GM12874 (cell line): Measurements from ENCODE around the gene COQ5.

Experiments used
- CTCF ChIP-seq: IDR thresholded peaks from 2 replicates; pipeline ENCODE4 v1.5.1; 2011; ENCODE audit warnings: low read depth, mild to moderate bottlenecking, control low read depth, low read length, moderate library complexity; ENCODE audit not compliant: insufficient read depth

COQ5 gene

DNA sequence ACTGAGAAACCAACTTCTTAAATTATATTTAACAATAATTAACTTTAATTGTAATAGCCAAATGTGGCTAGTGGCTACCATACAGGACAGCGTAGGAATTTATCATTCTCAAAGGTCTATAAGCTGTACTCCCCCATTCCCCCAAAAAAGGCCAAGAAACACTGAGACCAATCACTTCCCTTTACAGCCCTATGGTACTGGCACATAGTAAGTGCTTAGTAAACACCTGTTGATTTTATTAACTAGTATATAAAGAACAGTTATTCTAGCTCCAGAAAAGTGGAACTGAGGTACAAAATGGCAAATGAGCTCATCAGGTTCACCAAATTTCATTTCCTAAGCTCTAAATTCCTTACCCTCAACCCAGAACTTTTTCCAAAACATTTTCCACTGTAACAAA lies 53.3 kb downstream of the COQ5 start:
- no peak for TF ChIP-seq CTCF

DNA sequence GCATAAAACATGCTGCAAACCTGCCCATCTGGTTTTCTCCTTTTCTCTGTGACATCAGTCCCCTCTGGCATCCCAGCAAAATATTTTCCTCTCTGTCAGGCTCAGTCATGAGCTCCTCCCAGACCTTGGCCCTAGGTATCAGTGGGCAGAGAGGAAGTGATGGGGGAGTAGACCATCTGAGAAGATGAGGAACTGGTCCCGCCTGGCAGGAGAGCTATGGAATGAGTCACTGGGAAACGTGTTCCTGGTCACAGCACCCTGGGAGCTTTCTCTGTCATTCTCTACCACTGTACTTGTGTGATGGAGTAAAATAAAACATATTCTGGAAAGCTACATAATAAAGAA lies 54.4 kb downstream of the COQ5 start:
- no peak for TF ChIP-seq CTCF

DNA sequence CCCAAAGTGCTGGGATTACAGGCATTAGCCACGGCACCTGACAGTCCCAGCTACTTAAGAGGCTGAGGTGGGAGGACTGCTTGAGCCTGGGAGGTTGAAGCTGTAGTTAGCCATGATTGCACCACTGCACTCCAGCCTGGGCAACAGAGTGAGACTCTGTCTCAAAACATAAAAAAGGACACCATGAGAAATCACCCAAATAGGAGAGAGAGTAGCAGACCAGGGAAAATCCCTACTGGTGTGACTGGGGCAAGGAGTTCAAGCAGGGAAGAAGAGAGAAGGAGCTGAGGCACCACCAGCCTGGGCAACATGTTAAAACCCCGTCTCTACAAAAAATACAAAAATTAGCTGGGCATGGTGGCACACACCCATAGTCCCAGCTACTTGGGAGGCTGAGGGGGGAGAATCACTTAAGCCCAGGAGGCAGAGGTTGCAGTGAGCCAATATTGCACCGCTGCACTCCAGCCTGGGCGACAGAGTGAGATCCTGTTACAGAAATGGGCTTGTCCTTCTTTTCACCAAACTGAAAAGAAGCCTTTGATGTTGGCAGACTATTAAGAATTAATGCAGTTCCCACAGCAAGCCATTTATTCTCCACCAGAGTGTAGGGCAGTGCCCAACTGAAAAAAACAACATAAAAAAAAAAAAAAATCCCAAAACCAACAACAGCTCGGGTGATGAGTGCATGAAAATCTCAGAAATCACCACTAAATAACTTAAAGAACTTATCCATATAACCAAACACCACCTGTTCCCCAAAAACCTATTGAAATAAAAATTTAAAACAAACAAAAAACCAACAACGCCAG lies 54.9 kb downstream of the COQ5 start:
- no peak for TF ChIP-seq CTCF

DNA sequence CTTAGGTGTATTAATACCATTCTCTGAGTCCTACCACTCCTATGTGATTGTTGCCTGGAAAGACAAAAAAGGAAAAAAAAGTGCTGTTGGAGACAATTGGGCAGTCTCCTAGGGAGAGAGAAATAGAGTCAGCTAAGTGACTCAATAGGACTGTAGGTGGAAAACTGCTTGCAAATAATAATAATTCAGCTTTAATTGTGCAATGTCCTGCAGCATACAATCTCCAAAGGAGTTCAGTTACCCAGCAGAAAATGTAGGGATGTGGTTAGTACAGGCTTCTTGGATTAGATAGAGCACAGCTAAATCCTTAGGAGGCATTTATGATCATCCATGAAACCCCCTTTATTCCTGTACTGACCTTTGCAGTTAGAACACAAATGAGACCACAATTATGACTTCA lies 56.4 kb downstream of the COQ5 start:
- no peak for TF ChIP-seq CTCF

GRCh38 chr12:120470150-120470784 lies 58.7 kb downstream of the COQ5 start:
- TF ChIP-seq CTCF, result no peak

DNA sequence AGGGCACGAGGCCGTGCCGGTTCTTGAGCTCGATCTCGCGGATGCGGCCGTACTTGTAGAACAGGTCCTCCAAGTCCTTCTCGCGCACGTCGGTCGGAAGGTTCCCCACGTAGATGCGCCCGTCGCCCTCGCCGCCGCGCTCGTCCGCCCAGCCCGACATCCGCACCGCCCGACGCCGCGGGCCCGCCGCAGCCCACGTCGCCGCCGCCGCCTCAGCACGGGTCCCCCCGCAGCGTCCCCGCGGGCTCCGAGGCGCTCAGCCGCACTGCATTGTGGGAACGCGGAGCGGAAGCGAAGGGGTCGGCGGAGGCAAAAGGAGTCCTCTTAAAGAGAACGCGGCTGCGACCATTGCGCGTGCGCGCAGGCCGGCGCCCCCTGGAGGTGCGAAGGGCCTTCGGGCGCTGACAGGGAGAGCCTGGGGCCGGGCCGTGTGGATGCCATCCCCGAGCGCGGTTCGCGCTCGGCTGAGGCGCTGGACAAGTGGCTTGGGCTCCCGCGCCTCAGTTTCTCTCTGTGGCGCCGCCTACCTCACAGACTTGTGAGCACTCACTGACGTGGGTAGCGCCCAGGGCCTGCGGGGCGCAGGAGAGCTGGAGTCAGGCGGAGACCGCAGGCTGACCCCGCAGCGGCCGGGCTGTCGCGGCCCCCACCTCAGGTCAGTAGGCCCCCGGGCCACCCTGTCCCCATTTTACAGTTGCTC lies 59.4 kb downstream of the COQ5 start, which contains the start of gene SRSF9:
Gene SRSF9, minus strand, starts transcription at position 299 of the 700 bp plus-strand sequence. Its CDS starts 139 bp downstream, at position 160.
- peak; percentile 99 for TF ChIP-seq CTCF

GRCh38 chr12:120468821-120469449 lies 60.0 kb downstream of the COQ5 start:
- no peak for TF ChIP-seq CTCF
